Measurements from ENCODE around the gene PMS1.
"Not testable (repeated sequence)": the region's sequence is repeated elsewhere in the genome, so short reads cannot be mapped to it uniquely, and the experiment has no call there.

Gene PMS1

GRCh38 chr2:189818249-189819038, 34.2 kb downstream of the PMS1 start:
- no peak for DNase-seq

- no peak for DNase-seq
Measured at GRCh38 chr2:189819297-189819704, 35.1 kb downstream of the PMS1 start.

GRCh38 chr2:189821953-189822748, 37.9 kb downstream of the PMS1 start:
- DNase-seq = no peak

- no peak for DNase-seq
Measured at GRCh38 chr2:189824694-189825396, 40.6 kb downstream of the PMS1 start.

GRCh38 chr2:189826039-189826438, 41.8 kb downstream of the PMS1 start:
- no peak for DNase-seq

- no peak for DNase-seq
Measured at GRCh38 chr2:189829102-189829833, 45.0 kb downstream of the PMS1 start.

GRCh38 chr2:189830510-189830909, 46.3 kb downstream of the PMS1 start:
- DNase-seq = no peak

GRCh38 chr2:189834059-189834458, 49.8 kb downstream of the PMS1 start:
- DNase-seq = no peak

GRCh38 chr2:189834642-189835041, 50.4 kb downstream of the PMS1 start:
- DNase-seq = not testable (repeated sequence)

GRCh38 chr2:189835855-189836558, 51.8 kb downstream of the PMS1 start:
- DNase-seq = no peak

- no peak for DNase-seq
Measured at GRCh38 chr2:189836644-189837043, 52.4 kb downstream of the PMS1 start.

- DNase-seq = no peak
Measured at GRCh38 chr2:189837326-189837725, 53.1 kb downstream of the PMS1 start.

GRCh38 chr2:189841019-189841418, 56.8 kb downstream of the PMS1 start:
- DNase-seq = no peak

GRCh38 chr2:189848276-189848675, 64.0 kb downstream of the PMS1 start:
- no peak for DNase-seq

- DNase-seq = no peak
Measured at GRCh38 chr2:189849550-189849949, 65.3 kb downstream of the PMS1 start.

- DNase-seq = no peak
Measured at GRCh38 chr2:189851174-189851826, 67.0 kb downstream of the PMS1 start.

- DNase-seq = no peak
Measured at GRCh38 chr2:189854187-189854586, 69.9 kb downstream of the PMS1 start.

- DNase-seq = no peak
Measured at GRCh38 chr2:189854940-189855339, 70.7 kb downstream of the PMS1 start.

- DNase-seq = no peak
Measured at GRCh38 chr2:189858291-189858690, 74.0 kb downstream of the PMS1 start.

GRCh38 chr2:189860161-189860560, 75.9 kb downstream of the PMS1 start:
- no peak for DNase-seq

GRCh38 chr2:189862751-189863150, 78.5 kb downstream of the PMS1 start:
- no peak for DNase-seq

GRCh38 chr2:189865826-189866225, 81.6 kb downstream of the PMS1 start:
- no peak for DNase-seq
